Left renal pelvis (tissue), 4 donors: ENCODE data around the gene ATOH1. TPM values are rescaled to one million over a fixed set of nuclear protein-coding genes. Genes with fewer than 3 reads are reported as not detected.

Experiments
- DNase-seq, 4 donors: peaks; one replicate each; pipeline ENCODE4 v3.0.0-alpha.2; 2013; ENCODE audit warnings: low read depth in 4 of 4, low spot score in 3 of 4
- polyA plus RNA-seq, 4 donors: library from polyadenylated mRNA; unstranded; fragments of 120-200 nt; gene quantifications; one replicate each; pipeline ENCODE4 v1.2.1, GENCODE V29; 2013; ENCODE audit not compliant: insufficient read length in 4 of 4

The ATOH1 gene
- polyA plus RNA-seq, 4 donors = not detected

GRCh38 chr4:93834249-93835066 lies 5.9 kb downstream of the ATOH1 start:
- DNase-seq = no peak

- no peak for DNase-seq
Observed at GRCh38 chr4:93835929-93836328, 7.4 kb downstream of the ATOH1 start.

- DNase-seq = no peak
Observed at GRCh38 chr4:93839704-93840103, 11.2 kb downstream of the ATOH1 start.

GRCh38 chr4:93841803-93842345 lies 13.3 kb downstream of the ATOH1 start:
- DNase-seq = no peak

GRCh38 chr4:93842601-93843252 lies 14.2 kb downstream of the ATOH1 start:
- no peak for DNase-seq

GRCh38 chr4:93843772-93844171 lies 15.2 kb downstream of the ATOH1 start:
- no peak for DNase-seq

GRCh38 chr4:93852680-93853079 lies 24.1 kb downstream of the ATOH1 start:
- no peak for DNase-seq

- no peak for DNase-seq
Observed at GRCh38 chr4:93855926-93856325, 27.4 kb downstream of the ATOH1 start.

GRCh38 chr4:93865650-93866049 lies 37.1 kb downstream of the ATOH1 start:
- no peak for DNase-seq

- DNase-seq = no peak
Observed at GRCh38 chr4:93867416-93868001, 39.0 kb downstream of the ATOH1 start.

GRCh38 chr4:93870876-93871458 lies 42.4 kb downstream of the ATOH1 start:
- DNase-seq = no peak

- DNase-seq = no peak
Observed at GRCh38 chr4:93876754-93877153, 48.2 kb downstream of the ATOH1 start.

GRCh38 chr4:93878566-93878965 lies 50.0 kb downstream of the ATOH1 start:
- no peak for DNase-seq

GRCh38 chr4:93879919-93880318 lies 51.4 kb downstream of the ATOH1 start:
- DNase-seq = no peak
